G401 (cell line): ENCODE data around the gene TSGA10. TPM values are rescaled to one million over a fixed set of nuclear protein-coding genes. Genes with fewer than 3 reads are reported as not detected.
A peak's percentile ranks its signal among the peaks of the same experiment; 100 is the strongest.

Experiments
- DNase-seq: peaks from one replicate; pipeline ENCODE4 v3.0.0-alpha.2; 2015; ENCODE audit warnings: low spot score
- in situ Hi-C: cut with HindIII; loops from 2 replicates; pipeline ENCODE4 v1.10.0; 2016; ENCODE audit warnings: low sequenced_read_pairs, mixed read lengths
- total RNA-seq: library from RNA; depleted of rRNA; stranded (reverse); fragments of >200 nt; shearing (Covaris generic); gene quantifications from 2 replicates; pipeline ENCODE4 v1.2.3, GENCODE V29; 2014; rRNA removed

The TSGA10 gene
- total RNA-seq, 1 experiment from 2014 or later = 5.8 TPM

DNA sequence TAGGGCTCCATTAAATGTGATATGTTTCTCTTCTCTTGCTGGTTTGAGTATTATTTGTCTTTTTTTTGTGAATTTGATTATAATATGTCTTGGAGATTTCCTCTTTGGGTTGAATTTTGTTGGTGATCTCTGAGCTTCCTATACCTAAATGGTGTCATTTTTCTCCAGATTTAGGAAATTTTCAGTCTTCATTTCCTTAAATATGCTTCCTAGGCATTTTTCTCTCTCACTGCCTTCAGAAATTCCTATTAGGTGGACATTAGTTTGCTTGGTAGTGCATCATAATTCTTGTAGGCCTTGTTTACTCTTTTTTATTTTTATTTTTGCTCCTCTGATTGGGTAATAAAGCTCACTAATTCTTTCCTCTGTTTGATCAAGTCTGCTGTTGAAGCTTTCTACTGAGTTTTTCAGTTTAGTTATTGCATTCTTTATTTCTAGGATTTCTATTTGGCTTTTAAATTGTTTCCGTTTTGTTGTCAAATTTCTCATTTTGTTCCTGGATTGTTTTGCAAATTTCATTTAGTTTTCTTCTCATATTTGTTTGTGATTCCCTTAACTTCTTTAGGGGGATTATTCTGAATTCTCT, 182.1 kb downstream of the TSGA10 start:
- in situ Hi-C loops = no loop called here
- no peak for DNase-seq

DNA sequence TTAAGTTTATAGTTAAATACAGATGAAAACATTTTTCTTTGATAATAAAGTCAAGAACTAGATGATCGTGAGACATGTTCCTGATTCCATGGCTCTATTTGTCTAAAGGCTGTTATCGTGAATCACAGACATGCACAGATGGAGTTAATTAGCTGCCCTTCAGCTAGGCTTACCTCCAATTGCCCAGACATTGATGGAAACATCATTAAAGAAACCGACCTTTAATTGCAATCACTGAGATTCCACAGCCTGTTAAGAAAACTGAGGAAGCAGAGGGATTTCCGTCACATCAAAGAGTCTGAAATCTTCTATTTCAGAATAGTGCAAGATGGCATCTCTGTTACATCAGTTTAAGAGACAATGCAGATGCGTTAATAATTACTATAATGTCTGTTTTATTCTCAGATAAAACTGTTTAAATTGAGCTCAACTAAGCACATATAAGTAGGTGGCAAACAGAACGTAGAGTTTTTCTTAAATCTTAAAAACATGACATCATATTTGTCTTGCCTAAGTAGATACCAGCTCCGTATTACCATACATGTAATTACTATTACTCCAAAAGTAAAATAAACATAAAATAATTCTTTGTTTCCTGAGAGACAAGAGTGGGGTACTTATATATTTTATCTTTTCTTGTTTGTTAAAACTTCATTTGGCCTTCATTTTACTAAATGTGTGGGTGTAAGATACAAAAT, 194.8 kb downstream of the TSGA10 start:
- in situ Hi-C loops = no loop called here

DNA sequence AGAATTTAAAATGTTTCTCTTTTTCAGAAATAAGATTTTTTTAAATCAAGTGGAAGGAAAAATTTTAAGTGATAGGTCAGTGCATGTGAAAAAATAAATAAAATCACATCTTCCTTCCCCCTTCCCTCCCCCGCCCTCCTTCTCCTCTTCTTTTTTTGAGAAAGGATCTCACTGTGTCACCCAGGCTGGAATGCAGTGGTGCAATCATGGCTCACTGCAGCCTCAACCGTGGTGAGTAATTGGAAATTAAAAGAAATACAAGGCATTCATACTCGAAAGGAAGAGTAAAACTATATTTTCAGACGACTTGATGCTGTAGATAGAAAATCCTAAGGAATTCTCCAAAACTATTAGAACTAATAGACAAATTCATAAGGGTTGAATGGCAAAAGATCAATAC, 201.8 kb downstream of the TSGA10 start:
- DNase-seq = no peak
- in situ Hi-C loops = no loop called here

More for the DNA sequence above, 194.8 kb downstream of the TSGA10 start:
- peak; percentile 51 for DNase-seq

DNA sequence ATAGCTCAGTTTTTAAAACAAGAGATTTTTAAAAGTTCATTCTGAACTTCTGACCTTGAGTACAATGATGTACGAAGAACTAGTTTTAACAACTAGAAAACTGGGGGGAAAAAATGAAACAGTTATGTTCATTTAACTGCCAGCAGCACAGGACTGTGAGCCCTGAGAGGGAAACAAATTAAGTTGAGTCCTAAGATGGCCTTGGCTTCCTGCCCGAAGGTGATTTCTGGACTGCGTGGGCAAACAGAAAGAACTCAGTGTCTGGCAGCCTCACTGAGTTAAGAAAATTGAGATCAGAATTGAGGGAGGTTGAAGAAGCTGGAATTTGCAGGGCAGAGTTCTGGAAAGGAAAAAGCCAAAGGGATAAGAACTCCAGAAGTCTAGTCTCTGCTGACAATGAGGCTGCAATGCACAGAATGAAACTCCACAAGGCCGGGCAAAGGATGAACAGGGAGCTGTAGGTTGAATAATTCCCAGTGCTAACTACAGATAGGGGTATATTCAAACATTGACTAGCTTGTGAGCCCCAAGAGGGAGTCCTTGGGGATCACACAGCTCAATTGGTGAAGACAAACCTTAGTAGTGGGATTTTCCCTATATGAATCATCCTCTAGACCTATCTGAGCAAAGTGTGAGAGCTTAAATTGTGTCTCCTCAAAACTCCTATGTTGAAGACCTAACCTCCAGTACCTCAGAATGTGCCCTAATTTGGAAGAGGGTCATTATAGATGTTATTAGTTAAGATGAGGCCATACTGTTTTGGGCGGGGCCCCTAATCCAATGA, 205.6 kb downstream of the TSGA10 start:
- no peak for DNase-seq
- in situ Hi-C loops = no loop called here

DNA sequence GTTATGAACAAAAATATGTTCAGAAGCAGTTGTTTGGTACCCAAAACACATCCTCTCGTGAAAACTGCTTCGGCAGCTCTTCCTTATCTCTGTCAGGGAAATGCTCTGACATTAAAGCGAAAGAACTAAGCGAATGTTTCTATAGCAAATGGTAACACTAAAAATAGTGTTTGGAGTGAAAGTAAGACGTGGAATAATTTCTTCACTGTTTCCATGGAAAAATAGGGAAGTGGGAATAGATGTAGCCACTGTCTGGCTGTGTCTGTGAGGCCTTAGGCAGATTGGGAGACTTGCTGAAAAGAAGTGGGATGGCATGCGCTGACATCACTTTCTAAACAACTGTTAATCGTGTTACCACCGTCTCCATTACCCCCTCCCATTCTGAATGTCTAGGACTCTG, 207.2 kb downstream of the TSGA10 start:
- in situ Hi-C loops = no loop called here
- DNase-seq = no peak

Other genes with a start within 250 kb of the TSGA10 start
- gene CRACDL, start 218.7 kb downstream of the TSGA10 start, total RNA-seq = 0.43 and 2.9 TPM in 2 replicates
- gene C2orf15, start 13.2 kb downstream of the TSGA10 start, total RNA-seq = 2.4 TPM in 1 of 2 replicates, not detected in the other
- gene LIPT1, start within 50 bp of the TSGA10 start, total RNA-seq = 6.1 and 7.7 TPM in 2 replicates
- 44.4 and 65.1 TPM in 2 replicates for gene MITD1, start 26.1 kb upstream of the TSGA10 start, total RNA-seq
- gene MRPL30, start 26.2 kb upstream of the TSGA10 start, total RNA-seq = 60.1 and 74.8 TPM in 2 replicates
- gene LYG2, start 100.7 kb upstream of the TSGA10 start, total RNA-seq = not detected in 2 replicates
- not detected in 2 replicates for gene LYG1, start 146.3 kb upstream of the TSGA10 start, total RNA-seq
- gene TXNDC9, start 181.4 kb upstream of the TSGA10 start, total RNA-seq = 102 and 106 TPM in 2 replicates
- gene EIF5B, start 182.4 kb upstream of the TSGA10 start, total RNA-seq = 7.4 and 8.1 TPM in 2 replicates